Measurements from ENCODE around the gene NEB. TPM values are rescaled to one million over a fixed set of nuclear protein-coding genes. Genes with fewer than 3 reads are reported as not detected.

NEB gene
- total RNA-seq (1 to 10 TPM; 2.4 to 8.5 TPM), polyA plus RNA-seq (ENCODE audit: insufficient read length in 2 of 2) (1 to 10 TPM; 7.0 to 7.2 TPM)
- long read RNA-seq, donor 1 = 0 reads
- long read RNA-seq, donor 2 = 0 reads
- long read RNA-seq, donor 3 = 0 reads
- long read RNA-seq, donor 4 = 0 reads

GRCh38 chr2:151733771-151734672 lies at the start of gene NEB:
TSS of gene NEB (minus strand) at chr2:151734476. CDS start at chr2:151733156, 1,320 bp downstream.
- WGBS (ENCODE audit: insufficient coverage) = 71% methylated on average over 2 of the region's 11 CpGs
- Histone ChIP-seq H3K27me3 (ENCODE audit: control insufficient read depth, insufficient read depth, low read length) (no peaks in the 10 kb centered on the region), H3K36me3 (ENCODE audit: control insufficient read depth, insufficient read depth, low read length) (no peaks in the 10 kb centered on the region), H3K4me3 (ENCODE audit: low read depth, low read length) (no peak within 1 kb of the TSS), H3K27ac (ENCODE audit: low read depth, low read length) (no peak within 1 kb of the TSS), H3K9me3 (ENCODE audit: control insufficient read depth, insufficient read depth, low read length) (peaks cover 1% of the 10 kb centered on the region), H3K4me1 (ENCODE audit: control insufficient read depth, insufficient read depth, low read length) (no peaks in the 10 kb centered on the region)
- DNase-seq (ENCODE audit: low read depth in 4 of 6, low spot score in 6 of 6) = no peak

GRCh38 chr2:151783133-151783520 lies 48.9 kb upstream of the NEB start:
- peaks cover 3% of the 10 kb centered on the region for H3K36me3 ChIP-seq (ENCODE audit: control insufficient read depth, insufficient read depth, low read length)
- no peaks in the 10 kb centered on the region for H3K27me3 ChIP-seq (ENCODE audit: control insufficient read depth, insufficient read depth, low read length)
- no CpG with 5 or more reads among the region's 2 CpGs for whole genome bisulfite sequencing (ENCODE audit: insufficient coverage)
- DNase-seq (ENCODE audit: low read depth in 4 of 6, low spot score in 6 of 6) = no peak
- H3K4me3 ChIP-seq (ENCODE audit: low read depth, low read length) = no peak overlapping the region
- H3K9me3 ChIP-seq (ENCODE audit: control insufficient read depth, insufficient read depth, low read length) = no peaks in the 10 kb centered on the region
- H3K27ac ChIP-seq (ENCODE audit: low read depth, low read length) = no peak overlapping the region
- H3K4me1 ChIP-seq (ENCODE audit: control insufficient read depth, insufficient read depth, low read length) = no peaks in the 10 kb centered on the region

- DNase-seq (ENCODE audit: low read depth in 4 of 6, low spot score in 6 of 6) = no peak
- H3K4me3 ChIP-seq (ENCODE audit: low read depth, low read length) = no peak overlapping the region
- H3K4me1 ChIP-seq (ENCODE audit: control insufficient read depth, insufficient read depth, low read length) = no peaks in the 10 kb centered on the region
- WGBS (ENCODE audit: insufficient coverage) = 93% methylated on average over 4 of the region's 6 CpGs
- no peaks in the 10 kb centered on the region for H3K27me3 ChIP-seq (ENCODE audit: control insufficient read depth, insufficient read depth, low read length)
- H3K27ac ChIP-seq (ENCODE audit: low read depth, low read length) = no peak overlapping the region
- H3K9me3 ChIP-seq (ENCODE audit: control insufficient read depth, insufficient read depth, low read length) = no peaks in the 10 kb centered on the region
- H3K36me3 ChIP-seq (ENCODE audit: control insufficient read depth, insufficient read depth, low read length) = peaks cover 3% of the 10 kb centered on the region
Observed at GRCh38 chr2:151782378-151783132, 48.3 kb upstream of the NEB start.

- no peak overlapping the region for H3K4me3 ChIP-seq (ENCODE audit: low read depth, low read length)
- no peak overlapping the region for H3K27ac ChIP-seq (ENCODE audit: low read depth, low read length)
- H3K27me3 ChIP-seq (ENCODE audit: control insufficient read depth, insufficient read depth, low read length) = no peaks in the 10 kb centered on the region
- H3K9me3 ChIP-seq (ENCODE audit: control insufficient read depth, insufficient read depth, low read length) = no peaks in the 10 kb centered on the region
- no peaks in the 10 kb centered on the region for H3K4me1 ChIP-seq (ENCODE audit: control insufficient read depth, insufficient read depth, low read length)
- 100% methylated on average over 2 of the region's 4 CpGs for WGBS (ENCODE audit: insufficient coverage)
- H3K36me3 ChIP-seq (ENCODE audit: control insufficient read depth, insufficient read depth, low read length) = peaks cover 3% of the 10 kb centered on the region
- no peak for DNase-seq (ENCODE audit: low read depth in 4 of 6, low spot score in 6 of 6)
Observed at GRCh38 chr2:151781642-151782041, 47.4 kb upstream of the NEB start.

GRCh38 chr2:151780938-151781337 lies 46.7 kb upstream of the NEB start:
- no peak for DNase-seq (ENCODE audit: low read depth in 4 of 6, low spot score in 6 of 6)
- H3K36me3 ChIP-seq (ENCODE audit: control insufficient read depth, insufficient read depth, low read length) = peaks cover 3% of the 10 kb centered on the region
- no peaks in the 10 kb centered on the region for H3K4me1 ChIP-seq (ENCODE audit: control insufficient read depth, insufficient read depth, low read length)
- H3K4me3 ChIP-seq (ENCODE audit: low read depth, low read length) = no peak overlapping the region
- no peak overlapping the region for H3K27ac ChIP-seq (ENCODE audit: low read depth, low read length)
- H3K27me3 ChIP-seq (ENCODE audit: control insufficient read depth, insufficient read depth, low read length) = no peaks in the 10 kb centered on the region
- H3K9me3 ChIP-seq (ENCODE audit: control insufficient read depth, insufficient read depth, low read length) = no peaks in the 10 kb centered on the region

GRCh38 chr2:151777935-151778334 lies 43.7 kb upstream of the NEB start:
- Histone ChIP-seq H3K9me3 (ENCODE audit: control insufficient read depth, insufficient read depth, low read length) (no peaks in the 10 kb centered on the region), H3K27me3 (ENCODE audit: control insufficient read depth, insufficient read depth, low read length) (no peaks in the 10 kb centered on the region), H3K4me1 (ENCODE audit: control insufficient read depth, insufficient read depth, low read length) (no peaks in the 10 kb centered on the region), H3K27ac (ENCODE audit: low read depth, low read length) (no peak overlapping the region), H3K36me3 (ENCODE audit: control insufficient read depth, insufficient read depth, low read length) (peaks cover 3% of the 10 kb centered on the region), H3K4me3 (ENCODE audit: low read depth, low read length) (no peak overlapping the region)
- DNase-seq (ENCODE audit: low read depth in 4 of 6, low spot score in 6 of 6) = no peak
- WGBS (ENCODE audit: insufficient coverage) = 60% methylated on average over 1 of the region's 2 CpGs

GRCh38 chr2:151777487-151777886 lies 43.2 kb upstream of the NEB start:
- no CpG with 5 or more reads among the region's 3 CpGs for WGBS (ENCODE audit: insufficient coverage)
- DNase-seq (ENCODE audit: low read depth in 4 of 6, low spot score in 6 of 6) = no peak
- Histone ChIP-seq H3K27ac (ENCODE audit: low read depth, low read length) (no peak overlapping the region), H3K27me3 (ENCODE audit: control insufficient read depth, insufficient read depth, low read length) (no peaks in the 10 kb centered on the region), H3K4me3 (ENCODE audit: low read depth, low read length) (no peak overlapping the region), H3K4me1 (ENCODE audit: control insufficient read depth, insufficient read depth, low read length) (no peaks in the 10 kb centered on the region), H3K36me3 (ENCODE audit: control insufficient read depth, insufficient read depth, low read length) (peaks cover 3% of the 10 kb centered on the region), H3K9me3 (ENCODE audit: control insufficient read depth, insufficient read depth, low read length) (no peaks in the 10 kb centered on the region)

GRCh38 chr2:151776367-151776766 lies 42.1 kb upstream of the NEB start:
- Histone ChIP-seq H3K9me3 (ENCODE audit: control insufficient read depth, insufficient read depth, low read length) (no peaks in the 10 kb centered on the region), H3K4me1 (ENCODE audit: control insufficient read depth, insufficient read depth, low read length) (no peaks in the 10 kb centered on the region), H3K27ac (ENCODE audit: low read depth, low read length) (no peak overlapping the region), H3K4me3 (ENCODE audit: low read depth, low read length) (no peak overlapping the region), H3K27me3 (ENCODE audit: control insufficient read depth, insufficient read depth, low read length) (no peaks in the 10 kb centered on the region), H3K36me3 (ENCODE audit: control insufficient read depth, insufficient read depth, low read length) (peaks cover 3% of the 10 kb centered on the region)
- no peak for DNase-seq (ENCODE audit: low read depth in 4 of 6, low spot score in 6 of 6)
- WGBS (ENCODE audit: insufficient coverage) = no CpG with 5 or more reads among the region's 1 CpG

GRCh38 chr2:151775057-151775740 lies 40.9 kb upstream of the NEB start:
- no peaks in the 10 kb centered on the region for H3K9me3 ChIP-seq (ENCODE audit: control insufficient read depth, insufficient read depth, low read length)
- H3K4me1 ChIP-seq (ENCODE audit: control insufficient read depth, insufficient read depth, low read length) = no peaks in the 10 kb centered on the region
- 100% methylated on average over 1 of the region's 6 CpGs for WGBS (ENCODE audit: insufficient coverage)
- no peak overlapping the region for H3K27ac ChIP-seq (ENCODE audit: low read depth, low read length)
- H3K27me3 ChIP-seq (ENCODE audit: control insufficient read depth, insufficient read depth, low read length) = no peaks in the 10 kb centered on the region
- H3K4me3 ChIP-seq (ENCODE audit: low read depth, low read length) = no peak overlapping the region
- no peaks in the 10 kb centered on the region for H3K36me3 ChIP-seq (ENCODE audit: control insufficient read depth, insufficient read depth, low read length)
- no peak for DNase-seq (ENCODE audit: low read depth in 4 of 6, low spot score in 6 of 6)
